GM12892 (cell line): ENCODE measurements around the gene PCDH15.

Experiments
- POLR2A ChIP-seq: IDR thresholded peaks from 2 replicates; pipeline ENCODE4 v1.6.1; 2011; ENCODE audit warnings: low read depth, low read length, control low read depth
- POLR2AphosphoS5 ChIP-seq: IDR thresholded peaks from 2 replicates; pipeline ENCODE4 v1.6.1; 2011; ENCODE audit warnings: low read depth, low read length, control low read depth
- TAF1 ChIP-seq: IDR thresholded peaks from 2 replicates; pipeline ENCODE4 v1.6.1; 2011; ENCODE audit warnings: low read depth, mild to moderate bottlenecking, control low read depth, low read length, borderline replicate concordance

DNA sequence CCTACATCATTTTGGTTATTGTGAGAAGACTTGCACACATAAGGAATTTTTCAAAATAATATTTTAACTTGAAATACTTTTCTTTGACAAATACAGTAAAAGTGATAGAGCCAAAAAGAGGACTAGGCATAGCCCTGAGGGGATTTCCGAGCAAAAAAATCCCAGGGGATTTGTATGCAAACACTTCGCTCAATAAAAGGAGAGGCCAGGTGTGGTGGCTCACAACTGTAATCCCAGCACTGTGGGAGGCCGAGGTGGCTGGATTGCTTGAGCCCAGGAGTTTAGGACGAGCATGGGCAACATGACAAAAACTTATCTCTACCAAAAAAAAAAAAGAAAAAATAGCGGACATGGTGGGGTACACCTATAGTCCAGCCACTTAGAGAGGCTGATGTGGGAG is 193.0 kb downstream of the PCDH15 start:
- TF ChIP-seq TAF1: no peak
- no peak for TF ChIP-seq POLR2A
- TF ChIP-seq POLR2AphosphoS5: no peak
